HEK293 (cell line): ENCODE results near the gene ARHGAP10.

Experiments
- CTCF ChIA-PET: fragments of 350-600 bp; formaldehyde crosslinking; extraction: SDS; loops from one replicate; lab custom pipeline; 2021; ENCODE audit warnings: antibody characterized with exemption; lab: Yijun Ruan, JAX
- POLR2A ChIA-PET: fragments of 300-600 bp; formaldehyde crosslinking; extraction: SDS; loops from one replicate; lab custom pipeline; 2020; ENCODE audit warnings: antibody characterized with exemption, inconsistent platforms; lab: Yijun Ruan, JAX
- H3K27ac ChIP-seq: fragments of 200-500 bp; sonication (Bioruptor generic); 2 replicates; pipeline ENCODE4 v1.5.1; 2014; ENCODE audit warnings: low read depth, low read length, control low read depth, inconsistent platforms; ENCODE audit errors: extremely low read depth
- H3K36me3 ChIP-seq, 2 experiments: fragments of 200-500 bp in 1 of 2; sonication (Bioruptor generic) in 1 of 2; 1 replicate in 1 of 2; 2 replicates in 1 of 2; pipeline ENCODE4 v1.5.1; 2014 to 2017; ENCODE audit warnings: inconsistent platforms in 2 of 2, low read length in 2 of 2; ENCODE audit not compliant: control insufficient read depth in 2 of 2, insufficient read depth in 1 of 2
- H3K4me1 ChIP-seq: fragments of 200-500 bp; sonication (Bioruptor generic); 2 replicates; pipeline ENCODE4 v1.5.1; 2014; ENCODE audit warnings: mild to moderate bottlenecking, low read length, inconsistent platforms; ENCODE audit not compliant: control insufficient read depth, insufficient read depth
- H3K4me3 ChIP-seq: 2 replicates; pipeline ENCODE4 v1.5.1; 2011; ENCODE audit warnings: low read depth, mild to moderate bottlenecking, control low read depth, low read length, moderate library complexity
- H3K9me3 ChIP-seq: fragments of 200-500 bp; sonication (Bioruptor generic); 2 replicates; pipeline ENCODE4 v1.5.1; 2014; ENCODE audit warnings: low read depth, low read length, inconsistent platforms; ENCODE audit not compliant: control insufficient read depth, insufficient read depth
- OSR2 ChIP-seq: fragments of 450-650 bp; formaldehyde crosslinking; IDR thresholded peaks from 2 replicates; pipeline ENCODE4 v1.5.1; 2016; ENCODE audit warnings: missing biosample characterization, missing genetic modification characterization
- REPIN1 ChIP-seq: fragments of 450-650 bp; formaldehyde crosslinking; IDR thresholded peaks from 2 replicates; pipeline ENCODE4 v1.5.1; 2017; ENCODE audit warnings: missing biosample characterization, missing genetic modification characterization, low read depth
- SALL2 ChIP-seq: fragments of 450-650 bp; formaldehyde crosslinking; IDR thresholded peaks from 2 replicates; pipeline ENCODE4 v1.5.0; 2017; ENCODE audit warnings: missing biosample characterization, mild to moderate bottlenecking, missing genetic modification characterization, borderline replicate concordance
- TRIM28 ChIP-seq: IDR thresholded peaks from 2 replicates; pipeline ENCODE4 v1.6.1; 2011; ENCODE audit warnings: low read length, control low read depth, borderline replicate concordance
- WT1 ChIP-seq: fragments of 450-650 bp; formaldehyde crosslinking; IDR thresholded peaks from 2 replicates; pipeline ENCODE4 v1.5.1; 2016; ENCODE audit warnings: missing biosample characterization, missing genetic modification characterization
- ZNF214 ChIP-seq: fragments of 450-650 bp; formaldehyde crosslinking; IDR thresholded peaks from 2 replicates; pipeline ENCODE4 v1.5.1; 2017; ENCODE audit warnings: missing biosample characterization, mild to moderate bottlenecking, missing genetic modification characterization, borderline replicate concordance
- ZNF221 ChIP-seq: fragments of 450-650 bp; formaldehyde crosslinking; IDR thresholded peaks from 2 replicates; pipeline ENCODE4 v1.5.1; 2017; ENCODE audit warnings: missing biosample characterization, missing genetic modification characterization, borderline replicate concordance
- ZNF248 ChIP-seq: fragments of 450-650 bp; formaldehyde crosslinking; IDR thresholded peaks from 2 replicates; pipeline ENCODE4 v1.5.1; 2017; ENCODE audit warnings: missing biosample characterization, missing genetic modification characterization
- ZNF366 ChIP-seq: fragments of 450-650 bp; formaldehyde crosslinking; conservative IDR thresholded peaks from 2 replicates; pipeline ENCODE4 v1.5.1; 2016; ENCODE audit warnings: missing biosample characterization, missing genetic modification characterization
- ZNF529 ChIP-seq: fragments of 450-650 bp; formaldehyde crosslinking; IDR thresholded peaks from 2 replicates; pipeline ENCODE4 v1.5.1; 2017; ENCODE audit warnings: missing genetic modification characterization, missing biosample characterization; ENCODE audit not compliant: insufficient replicate concordance
- ZNF600 ChIP-seq: fragments of 450-650 bp; formaldehyde crosslinking; IDR thresholded peaks from 2 replicates; pipeline ENCODE4 v1.5.1; 2016; ENCODE audit warnings: missing biosample characterization, missing genetic modification characterization
- ZNF654 ChIP-seq: fragments of 450-650 bp; formaldehyde crosslinking; IDR thresholded peaks from 2 replicates; pipeline ENCODE4 v1.5.1; 2016; ENCODE audit warnings: low read depth, missing biosample characterization, missing genetic modification characterization
- ZNF837 ChIP-seq: fragments of 450-650 bp; formaldehyde crosslinking; IDR thresholded peaks from 2 replicates; pipeline ENCODE4 v1.5.1; 2016; ENCODE audit warnings: missing biosample characterization, missing genetic modification characterization
- ZXDB ChIP-seq: fragments of 450-650 bp; formaldehyde crosslinking; IDR thresholded peaks from 2 replicates; pipeline ENCODE4 v1.5.1; 2016; ENCODE audit warnings: missing biosample characterization, missing genetic modification characterization
- TF ChIP-seq, protein P1 (sequence below): fragments of 450-650 bp; formaldehyde crosslinking; IDR thresholded peaks from 2 replicates; pipeline ENCODE4 v1.5.1; 2016; ENCODE audit warnings: missing biosample characterization, missing genetic modification characterization
- TF ChIP-seq, protein P2 (sequence below): fragments of 450-650 bp; formaldehyde crosslinking; IDR thresholded peaks from 2 replicates; pipeline ENCODE4 v1.5.1; 2016; ENCODE audit warnings: missing biosample characterization, missing genetic modification characterization
- TF ChIP-seq, protein P3 (sequence below): fragments of 450-650 bp; formaldehyde crosslinking; IDR thresholded peaks from 2 replicates; pipeline ENCODE4 v1.5.1; 2016; ENCODE audit warnings: missing biosample characterization, missing genetic modification characterization
- TF ChIP-seq, protein P4 (sequence below): fragments of 450-650 bp; formaldehyde crosslinking; IDR thresholded peaks from 2 replicates; pipeline ENCODE4 v1.5.1; 2016; ENCODE audit warnings: missing biosample characterization, missing genetic modification characterization
- TF ChIP-seq, protein P5 (sequence below): fragments of 450-650 bp; formaldehyde crosslinking; IDR thresholded peaks from 2 replicates; pipeline ENCODE4 v1.5.1; 2016; ENCODE audit warnings: missing biosample characterization, missing genetic modification characterization, borderline replicate concordance
- TF ChIP-seq, protein P6 (sequence below): fragments of 450-650 bp; formaldehyde crosslinking; IDR thresholded peaks from 2 replicates; pipeline ENCODE4 v1.5.1; 2016; ENCODE audit warnings: missing biosample characterization, missing genetic modification characterization

ARHGAP10 gene

DNA sequence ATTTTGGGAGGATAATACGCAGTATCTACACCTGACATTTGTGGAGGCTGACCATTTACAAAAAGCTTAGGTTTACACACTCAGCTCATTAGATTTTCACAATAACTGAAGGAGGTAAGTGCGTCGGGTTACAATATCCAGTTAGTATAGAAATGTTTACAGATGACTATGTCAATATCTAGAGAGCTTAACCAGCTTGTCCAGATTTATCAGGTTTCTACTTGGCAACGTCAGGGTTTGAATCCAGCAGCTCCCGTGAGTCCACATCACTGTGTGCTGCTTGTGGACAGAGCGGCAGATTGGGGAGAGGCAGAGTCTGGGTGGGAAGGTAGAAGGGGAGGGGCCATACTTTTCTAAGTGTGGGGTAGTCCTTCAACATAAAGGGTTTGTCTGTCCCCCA is 28.3 kb downstream of the ARHGAP10 start:
- H3K9me3 ChIP-seq, result no peaks in the 10 kb centered on the region
- H3K27ac ChIP-seq, result no peak overlapping the region
- POLR2A ChIA-PET, result interaction anchor here (0.7 kb wide), 1 partner anchor 48 kb away, joined by 6 read pairs; no protein-coding TSS in a partner anchor
- H3K36me3 ChIP-seq, result no peaks in the 10 kb centered on the region
- CTCF ChIA-PET, result no interaction called here
- H3K4me1 ChIP-seq, result peaks cover 19% of the 10 kb centered on the region
- no peak overlapping the region for H3K4me3 ChIP-seq
- TF ChIP-seq TRIM28 (peak; percentile 21; the same call in 1 of the 2 replicates), OSR2 (tag by site-specific recombination) (peak; percentile 58; the same call in 1 of the 2 replicates), ZNF366 (tag by site-specific recombination) (no peak), REPIN1 (tag by site-specific recombination) (no peak), ZNF221 (tag by site-specific recombination) (no peak), ZNF654 (no peak), ZNF248 (no peak), ZXDB (tag by site-specific recombination) (no peak), ZNF600 (tag by site-specific recombination) (peak; percentile 79), ZNF529 (no peak), SALL2 (tag by site-specific recombination) (no peak), ZNF214 (tag by site-specific recombination) (no peak), ZNF837 (tag by site-specific recombination) (no peak), WT1 (peak; percentile 69)
- TF ChIP-seq, protein P1, sequence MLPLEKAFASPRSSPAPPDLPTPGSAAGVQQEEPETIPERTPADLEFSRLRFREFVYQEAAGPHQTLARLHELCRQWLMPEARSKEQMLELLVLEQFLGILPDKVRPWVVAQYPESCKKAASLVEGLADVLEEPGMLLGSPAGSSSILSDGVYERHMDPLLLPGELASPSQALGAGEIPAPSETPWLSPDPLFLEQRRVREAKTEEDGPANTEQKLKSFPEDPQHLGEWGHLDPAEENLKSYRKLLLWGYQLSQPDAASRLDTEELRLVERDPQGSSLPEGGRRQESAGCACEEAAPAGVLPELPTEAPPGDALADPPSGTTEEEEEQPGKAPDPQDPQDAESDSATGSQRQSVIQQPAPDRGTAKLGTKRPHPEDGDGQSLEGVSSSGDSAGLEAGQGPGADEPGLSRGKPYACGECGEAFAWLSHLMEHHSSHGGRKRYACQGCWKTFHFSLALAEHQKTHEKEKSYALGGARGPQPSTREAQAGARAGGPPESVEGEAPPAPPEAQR, result no peak
- TF ChIP-seq, protein P2, sequence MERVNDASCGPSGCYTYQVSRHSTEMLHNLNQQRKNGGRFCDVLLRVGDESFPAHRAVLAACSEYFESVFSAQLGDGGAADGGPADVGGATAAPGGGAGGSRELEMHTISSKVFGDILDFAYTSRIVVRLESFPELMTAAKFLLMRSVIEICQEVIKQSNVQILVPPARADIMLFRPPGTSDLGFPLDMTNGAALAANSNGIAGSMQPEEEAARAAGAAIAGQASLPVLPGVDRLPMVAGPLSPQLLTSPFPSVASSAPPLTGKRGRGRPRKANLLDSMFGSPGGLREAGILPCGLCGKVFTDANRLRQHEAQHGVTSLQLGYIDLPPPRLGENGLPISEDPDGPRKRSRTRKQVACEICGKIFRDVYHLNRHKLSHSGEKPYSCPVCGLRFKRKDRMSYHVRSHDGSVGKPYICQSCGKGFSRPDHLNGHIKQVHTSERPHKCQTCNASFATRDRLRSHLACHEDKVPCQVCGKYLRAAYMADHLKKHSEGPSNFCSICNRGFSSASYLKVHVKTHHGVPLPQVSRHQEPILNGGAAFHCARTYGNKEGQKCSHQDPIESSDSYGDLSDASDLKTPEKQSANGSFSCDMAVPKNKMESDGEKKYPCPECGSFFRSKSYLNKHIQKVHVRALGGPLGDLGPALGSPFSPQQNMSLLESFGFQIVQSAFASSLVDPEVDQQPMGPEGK (tag by site-specific recombination), result no peak
- TF ChIP-seq, protein P3, sequence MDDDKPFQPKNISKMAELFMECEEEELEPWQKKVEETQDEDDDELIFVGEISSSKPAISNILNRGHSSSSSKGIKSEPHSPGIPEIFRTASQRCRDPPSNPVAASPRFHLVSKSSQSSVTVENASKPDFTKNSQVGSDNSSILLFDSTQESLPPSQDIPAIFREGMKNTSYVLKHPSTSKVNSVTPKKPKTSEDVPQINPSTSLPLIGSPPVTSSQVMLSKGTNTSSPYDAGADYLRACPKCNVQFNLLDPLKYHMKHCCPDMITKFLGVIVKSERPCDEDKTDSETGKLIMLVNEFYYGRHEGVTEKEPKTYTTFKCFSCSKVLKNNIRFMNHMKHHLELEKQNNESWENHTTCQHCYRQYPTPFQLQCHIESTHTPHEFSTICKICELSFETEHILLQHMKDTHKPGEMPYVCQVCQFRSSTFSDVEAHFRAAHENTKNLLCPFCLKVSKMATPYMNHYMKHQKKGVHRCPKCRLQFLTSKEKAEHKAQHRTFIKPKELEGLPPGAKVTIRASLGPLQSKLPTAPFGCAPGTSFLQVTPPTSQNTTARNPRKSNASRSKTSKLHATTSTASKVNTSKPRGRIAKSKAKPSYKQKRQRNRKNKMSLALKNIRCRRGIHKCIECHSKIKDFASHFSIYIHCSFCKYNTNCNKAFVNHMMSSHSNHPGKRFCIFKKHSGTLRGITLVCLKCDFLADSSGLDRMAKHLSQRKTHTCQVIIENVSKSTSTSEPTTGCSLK (tag by site-specific recombination), result no peak
- TF ChIP-seq, protein P4, sequence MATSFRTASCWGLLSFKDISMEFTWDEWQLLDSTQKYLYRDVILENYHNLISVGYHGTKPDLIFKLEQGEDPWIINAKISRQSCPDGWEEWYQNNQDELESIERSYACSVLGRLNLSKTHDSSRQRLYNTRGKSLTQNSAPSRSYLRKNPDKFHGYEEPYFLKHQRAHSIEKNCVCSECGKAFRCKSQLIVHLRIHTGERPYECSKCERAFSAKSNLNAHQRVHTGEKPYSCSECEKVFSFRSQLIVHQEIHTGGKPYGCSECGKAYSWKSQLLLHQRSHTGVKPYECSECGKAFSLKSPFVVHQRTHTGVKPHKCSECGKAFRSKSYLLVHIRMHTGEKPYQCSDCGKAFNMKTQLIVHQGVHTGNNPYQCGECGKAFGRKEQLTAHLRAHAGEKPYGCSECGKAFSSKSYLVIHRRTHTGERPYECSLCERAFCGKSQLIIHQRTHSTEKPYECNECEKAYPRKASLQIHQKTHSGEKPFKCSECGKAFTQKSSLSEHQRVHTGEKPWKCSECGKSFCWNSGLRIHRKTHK (tag by site-specific recombination), result no peak
- TF ChIP-seq, protein P5, sequence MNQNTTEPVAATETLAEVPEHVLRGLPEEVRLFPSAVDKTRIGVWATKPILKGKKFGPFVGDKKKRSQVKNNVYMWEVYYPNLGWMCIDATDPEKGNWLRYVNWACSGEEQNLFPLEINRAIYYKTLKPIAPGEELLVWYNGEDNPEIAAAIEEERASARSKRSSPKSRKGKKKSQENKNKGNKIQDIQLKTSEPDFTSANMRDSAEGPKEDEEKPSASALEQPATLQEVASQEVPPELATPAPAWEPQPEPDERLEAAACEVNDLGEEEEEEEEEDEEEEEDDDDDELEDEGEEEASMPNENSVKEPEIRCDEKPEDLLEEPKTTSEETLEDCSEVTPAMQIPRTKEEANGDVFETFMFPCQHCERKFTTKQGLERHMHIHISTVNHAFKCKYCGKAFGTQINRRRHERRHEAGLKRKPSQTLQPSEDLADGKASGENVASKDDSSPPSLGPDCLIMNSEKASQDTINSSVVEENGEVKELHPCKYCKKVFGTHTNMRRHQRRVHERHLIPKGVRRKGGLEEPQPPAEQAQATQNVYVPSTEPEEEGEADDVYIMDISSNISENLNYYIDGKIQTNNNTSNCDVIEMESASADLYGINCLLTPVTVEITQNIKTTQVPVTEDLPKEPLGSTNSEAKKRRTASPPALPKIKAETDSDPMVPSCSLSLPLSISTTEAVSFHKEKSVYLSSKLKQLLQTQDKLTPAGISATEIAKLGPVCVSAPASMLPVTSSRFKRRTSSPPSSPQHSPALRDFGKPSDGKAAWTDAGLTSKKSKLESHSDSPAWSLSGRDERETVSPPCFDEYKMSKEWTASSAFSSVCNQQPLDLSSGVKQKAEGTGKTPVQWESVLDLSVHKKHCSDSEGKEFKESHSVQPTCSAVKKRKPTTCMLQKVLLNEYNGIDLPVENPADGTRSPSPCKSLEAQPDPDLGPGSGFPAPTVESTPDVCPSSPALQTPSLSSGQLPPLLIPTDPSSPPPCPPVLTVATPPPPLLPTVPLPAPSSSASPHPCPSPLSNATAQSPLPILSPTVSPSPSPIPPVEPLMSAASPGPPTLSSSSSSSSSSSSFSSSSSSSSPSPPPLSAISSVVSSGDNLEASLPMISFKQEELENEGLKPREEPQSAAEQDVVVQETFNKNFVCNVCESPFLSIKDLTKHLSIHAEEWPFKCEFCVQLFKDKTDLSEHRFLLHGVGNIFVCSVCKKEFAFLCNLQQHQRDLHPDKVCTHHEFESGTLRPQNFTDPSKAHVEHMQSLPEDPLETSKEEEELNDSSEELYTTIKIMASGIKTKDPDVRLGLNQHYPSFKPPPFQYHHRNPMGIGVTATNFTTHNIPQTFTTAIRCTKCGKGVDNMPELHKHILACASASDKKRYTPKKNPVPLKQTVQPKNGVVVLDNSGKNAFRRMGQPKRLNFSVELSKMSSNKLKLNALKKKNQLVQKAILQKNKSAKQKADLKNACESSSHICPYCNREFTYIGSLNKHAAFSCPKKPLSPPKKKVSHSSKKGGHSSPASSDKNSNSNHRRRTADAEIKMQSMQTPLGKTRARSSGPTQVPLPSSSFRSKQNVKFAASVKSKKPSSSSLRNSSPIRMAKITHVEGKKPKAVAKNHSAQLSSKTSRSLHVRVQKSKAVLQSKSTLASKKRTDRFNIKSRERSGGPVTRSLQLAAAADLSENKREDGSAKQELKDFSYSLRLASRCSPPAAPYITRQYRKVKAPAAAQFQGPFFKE, result no peak
- TF ChIP-seq, protein P6, sequence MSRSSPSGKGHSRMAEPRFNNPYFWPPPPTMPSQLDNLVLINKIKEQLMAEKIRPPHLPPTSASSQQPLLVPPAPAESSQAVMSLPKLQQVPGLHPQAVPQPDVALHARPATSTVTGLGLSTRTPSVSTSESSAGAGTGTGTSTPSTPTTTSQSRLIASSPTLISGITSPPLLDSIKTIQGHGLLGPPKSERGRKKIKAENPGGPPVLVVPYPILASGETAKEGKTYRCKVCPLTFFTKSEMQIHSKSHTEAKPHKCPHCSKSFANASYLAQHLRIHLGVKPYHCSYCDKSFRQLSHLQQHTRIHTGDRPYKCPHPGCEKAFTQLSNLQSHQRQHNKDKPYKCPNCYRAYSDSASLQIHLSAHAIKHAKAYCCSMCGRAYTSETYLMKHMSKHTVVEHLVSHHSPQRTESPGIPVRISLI (tag by site-specific recombination), result no peak
